ENCODE measurements around the gene IKZF2. TPM values are rescaled to one million over a fixed set of nuclear protein-coding genes. Genes with fewer than 3 reads are reported as not detected.

The IKZF2 gene
- total and polyA plus RNA-seq, 9 of the 15 experiments (the other 6 are each of a cell fraction or from before 2014, with no cell fraction given) = 0.04 to 0.54 (median 0.22) TPM

DNA sequence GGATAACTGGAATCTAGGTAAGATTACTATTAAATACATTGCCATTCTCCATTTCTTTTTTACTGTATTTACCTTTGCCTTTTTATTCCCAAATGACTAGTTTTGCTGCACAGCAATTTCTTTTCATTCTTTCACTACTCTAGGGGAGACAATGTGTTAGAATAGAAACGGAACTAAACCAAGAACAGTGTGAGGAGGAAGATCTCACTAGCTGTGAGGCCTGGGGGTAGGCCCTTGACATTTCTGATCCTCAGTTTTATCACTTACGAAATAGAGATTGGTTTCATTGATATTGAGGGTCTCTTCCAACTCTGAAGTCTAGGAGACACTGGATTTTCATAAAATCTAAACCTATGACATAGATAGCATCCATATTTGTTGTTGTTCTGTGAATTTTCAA, 191.1 kb downstream of the IKZF2 start:
- H3K79me2 ChIP-seq (ENCODE audit: control insufficient read depth, insufficient read depth, low read length) = no peaks in the 10 kb centered on the region
- WGBS (ENCODE audit: insufficient coverage, low coverage, missing lambda C conversion rate) = 0% methylated on average over 2 of the region's 2 CpGs
- FAIRE-seq = no peak
- H3K4me1 ChIP-seq (replicated peaks in 1 of 2; ENCODE audit: control insufficient read depth in 2 of 2, insufficient read depth in 2 of 2, low read length in 2 of 2) = no peaks in the 10 kb centered on the region
- no peak overlapping the region for H3K9ac ChIP-seq (ENCODE audit: insufficient read depth in 1 of 2, low read depth in 2 of 2, low read length in 2 of 2)
- H3K36me3 ChIP-seq (ENCODE audit: control insufficient read depth, insufficient read depth, low read length) = no peaks in the 10 kb centered on the region
- in situ Hi-C loops (cut with MboI) = no loop called here
- BruUV-seq (replicated peaks) = no TSS peak
- ChIA-PET CTCF (ENCODE audit: low intra/inter-chr PET ratio) (no interaction called here), POLR2A (no interaction called here)
- no peak overlapping the region for H3K27ac ChIP-seq (ENCODE audit: extremely low read depth, low read depth, low read length)
- no peak overlapping the region for H3K4me3 ChIP-seq
- TF ChIP-seq ASH1L (IDR thresholded peaks at IDR 0.05; ENCODE audit: borderline replicate concordance, low read depth, partially characterized antibody) = no peak
- no peak for TF ChIP-seq ZNF12 (CRISPR knock-in tag; IDR thresholded peaks at IDR 0.05)
- TF ChIP-seq, protein P1, sequence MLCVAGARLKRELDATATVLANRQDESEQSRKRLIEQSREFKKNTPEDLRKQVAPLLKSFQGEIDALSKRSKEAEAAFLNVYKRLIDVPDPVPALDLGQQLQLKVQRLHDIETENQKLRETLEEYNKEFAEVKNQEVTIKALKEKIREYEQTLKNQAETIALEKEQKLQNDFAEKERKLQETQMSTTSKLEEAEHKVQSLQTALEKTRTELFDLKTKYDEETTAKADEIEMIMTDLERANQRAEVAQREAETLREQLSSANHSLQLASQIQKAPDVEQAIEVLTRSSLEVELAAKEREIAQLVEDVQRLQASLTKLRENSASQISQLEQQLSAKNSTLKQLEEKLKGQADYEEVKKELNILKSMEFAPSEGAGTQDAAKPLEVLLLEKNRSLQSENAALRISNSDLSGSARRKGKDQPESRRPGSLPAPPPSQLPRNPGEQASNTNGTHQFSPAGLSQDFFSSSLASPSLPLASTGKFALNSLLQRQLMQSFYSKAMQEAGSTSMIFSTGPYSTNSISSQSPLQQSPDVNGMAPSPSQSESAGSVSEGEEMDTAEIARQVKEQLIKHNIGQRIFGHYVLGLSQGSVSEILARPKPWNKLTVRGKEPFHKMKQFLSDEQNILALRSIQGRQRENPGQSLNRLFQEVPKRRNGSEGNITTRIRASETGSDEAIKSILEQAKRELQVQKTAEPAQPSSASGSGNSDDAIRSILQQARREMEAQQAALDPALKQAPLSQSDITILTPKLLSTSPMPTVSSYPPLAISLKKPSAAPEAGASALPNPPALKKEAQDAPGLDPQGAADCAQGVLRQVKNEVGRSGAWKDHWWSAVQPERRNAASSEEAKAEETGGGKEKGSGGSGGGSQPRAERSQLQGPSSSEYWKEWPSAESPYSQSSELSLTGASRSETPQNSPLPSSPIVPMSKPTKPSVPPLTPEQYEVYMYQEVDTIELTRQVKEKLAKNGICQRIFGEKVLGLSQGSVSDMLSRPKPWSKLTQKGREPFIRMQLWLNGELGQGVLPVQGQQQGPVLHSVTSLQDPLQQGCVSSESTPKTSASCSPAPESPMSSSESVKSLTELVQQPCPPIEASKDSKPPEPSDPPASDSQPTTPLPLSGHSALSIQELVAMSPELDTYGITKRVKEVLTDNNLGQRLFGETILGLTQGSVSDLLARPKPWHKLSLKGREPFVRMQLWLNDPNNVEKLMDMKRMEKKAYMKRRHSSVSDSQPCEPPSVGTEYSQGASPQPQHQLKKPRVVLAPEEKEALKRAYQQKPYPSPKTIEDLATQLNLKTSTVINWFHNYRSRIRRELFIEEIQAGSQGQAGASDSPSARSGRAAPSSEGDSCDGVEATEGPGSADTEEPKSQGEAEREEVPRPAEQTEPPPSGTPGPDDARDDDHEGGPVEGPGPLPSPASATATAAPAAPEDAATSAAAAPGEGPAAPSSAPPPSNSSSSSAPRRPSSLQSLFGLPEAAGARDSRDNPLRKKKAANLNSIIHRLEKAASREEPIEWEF (CRISPR knock-in tag; IDR thresholded peaks at IDR 0.05) = no peak
- TF ChIP-seq POLR2G (IDR thresholded peaks at IDR 0.05; ENCODE audit: low read depth, low read length) = no peak
- TF ChIP-seq ZNF41 (CRISPR knock-in tag; conservative IDR thresholded peaks at IDR 0.05) = no peak
- TF ChIP-seq ZSCAN32 (CRISPR knock-in tag; IDR thresholded peaks at IDR 0.05) = no peak
- TF ChIP-seq, protein P2, sequence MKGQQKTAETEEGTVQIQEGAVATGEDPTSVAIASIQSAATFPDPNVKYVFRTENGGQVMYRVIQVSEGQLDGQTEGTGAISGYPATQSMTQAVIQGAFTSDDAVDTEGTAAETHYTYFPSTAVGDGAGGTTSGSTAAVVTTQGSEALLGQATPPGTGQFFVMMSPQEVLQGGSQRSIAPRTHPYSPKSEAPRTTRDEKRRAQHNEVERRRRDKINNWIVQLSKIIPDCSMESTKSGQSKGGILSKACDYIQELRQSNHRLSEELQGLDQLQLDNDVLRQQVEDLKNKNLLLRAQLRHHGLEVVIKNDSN (CRISPR knock-in tag; IDR thresholded peaks at IDR 0.05) = no peak
- TF ChIP-seq, protein P3, sequence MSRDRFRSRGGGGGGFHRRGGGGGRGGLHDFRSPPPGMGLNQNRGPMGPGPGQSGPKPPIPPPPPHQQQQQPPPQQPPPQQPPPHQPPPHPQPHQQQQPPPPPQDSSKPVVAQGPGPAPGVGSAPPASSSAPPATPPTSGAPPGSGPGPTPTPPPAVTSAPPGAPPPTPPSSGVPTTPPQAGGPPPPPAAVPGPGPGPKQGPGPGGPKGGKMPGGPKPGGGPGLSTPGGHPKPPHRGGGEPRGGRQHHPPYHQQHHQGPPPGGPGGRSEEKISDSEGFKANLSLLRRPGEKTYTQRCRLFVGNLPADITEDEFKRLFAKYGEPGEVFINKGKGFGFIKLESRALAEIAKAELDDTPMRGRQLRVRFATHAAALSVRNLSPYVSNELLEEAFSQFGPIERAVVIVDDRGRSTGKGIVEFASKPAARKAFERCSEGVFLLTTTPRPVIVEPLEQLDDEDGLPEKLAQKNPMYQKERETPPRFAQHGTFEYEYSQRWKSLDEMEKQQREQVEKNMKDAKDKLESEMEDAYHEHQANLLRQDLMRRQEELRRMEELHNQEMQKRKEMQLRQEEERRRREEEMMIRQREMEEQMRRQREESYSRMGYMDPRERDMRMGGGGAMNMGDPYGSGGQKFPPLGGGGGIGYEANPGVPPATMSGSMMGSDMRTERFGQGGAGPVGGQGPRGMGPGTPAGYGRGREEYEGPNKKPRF (IDR thresholded peaks at IDR 0.05; ENCODE audit: low read depth, low read length) = no peak
- TF ChIP-seq CAMTA2 (CRISPR knock-in tag; conservative IDR thresholded peaks at IDR 0.05) = no peak
- no peak for TF ChIP-seq PTBP1 (IDR thresholded peaks at IDR 0.05; ENCODE audit: low read depth, low read length)
- TF ChIP-seq PYGO2 (tag; IDR thresholded peaks at IDR 0.05) = no peak
- TF ChIP-seq PCBP2 (IDR thresholded peaks at IDR 0.05; ENCODE audit: low read depth, low read length, poor library complexity, severe bottlenecking) = no peak
- no peak for TF ChIP-seq ZBTB17 (CRISPR knock-in tag; IDR thresholded peaks at IDR 0.05)
- ATAC-seq = no peak
- intact Hi-C loops (cut with micrococcal nuclease) = no loop called here
- H2AFZ ChIP-seq (ENCODE audit: low read depth, low read length) = no peak overlapping the region
- no peaks in the 10 kb centered on the region for H3K9me3 ChIP-seq (replicated peaks; ENCODE audit: control insufficient read depth, insufficient read depth, low read depth, low read length)
- no peak overlapping the region for H3K4me2 ChIP-seq (ENCODE audit: insufficient read depth, low read length)
- DNase-seq (ENCODE audit: extremely low read depth in 1 of 4, low spot score in 3 of 4) = no peak
- H4K20me1 ChIP-seq (replicated peaks; ENCODE audit: control insufficient read depth, insufficient read depth, low read length) = no peaks in the 10 kb centered on the region
- H3K27me3 ChIP-seq (ENCODE audit: control insufficient read depth in 2 of 2, insufficient read depth in 2 of 2, low read length in 2 of 2) = no peaks in the 10 kb centered on the region
- no peaks in the 10 kb centered on the region for H3K9me1 ChIP-seq (ENCODE audit: control insufficient read depth, insufficient read depth, low read length)
